ENCODE measurements around the gene PELI1.
A peak's percentile ranks its signal among the peaks of the same experiment; 100 is the strongest.

The PELI1 gene

GRCh38 chr2:64144057-64145013 is at the start of gene PELI1:
Gene PELI1 (minus strand): TSS chr2:64144420. CDS start chr2:64108310, 36,110 bp downstream.
- peak; percentile 96 for DNase-seq

GRCh38 chr2:64193491-64193890 is 49.3 kb upstream of the PELI1 start:
- DNase-seq: no peak

- no peak for DNase-seq
These were observed 48.5 kb upstream of the PELI1 start for GRCh38 chr2:64192664-64193105.

- DNase-seq: no peak
These were observed 47.9 kb upstream of the PELI1 start for GRCh38 chr2:64192125-64192479.

- no peak for DNase-seq
These were observed 45.4 kb upstream of the PELI1 start for GRCh38 chr2:64189586-64189985.

- no peak for DNase-seq
These were observed 44.9 kb upstream of the PELI1 start for GRCh38 chr2:64189167-64189566.

- no peak for DNase-seq
These were observed 42.7 kb upstream of the PELI1 start for GRCh38 chr2:64186699-64187605.

- DNase-seq: no peak
These were observed 35.5 kb upstream of the PELI1 start for GRCh38 chr2:64179582-64180321.

GRCh38 chr2:64177315-64177714 is 33.1 kb upstream of the PELI1 start:
- DNase-seq: no peak

GRCh38 chr2:64175419-64176197 is 31.4 kb upstream of the PELI1 start:
- DNase-seq: no peak

GRCh38 chr2:64173156-64174135 is 29.2 kb upstream of the PELI1 start:
- no peak for DNase-seq

GRCh38 chr2:64168756-64169155 is 24.5 kb upstream of the PELI1 start:
- DNase-seq: no peak

GRCh38 chr2:64168201-64168600 is 24.0 kb upstream of the PELI1 start:
- no peak for DNase-seq

GRCh38 chr2:64166637-64167420 is 22.6 kb upstream of the PELI1 start:
- no peak for DNase-seq

GRCh38 chr2:64166212-64166611 is 22.0 kb upstream of the PELI1 start:
- DNase-seq: no peak

GRCh38 chr2:64165706-64166105 is 21.5 kb upstream of the PELI1 start:
- no peak for DNase-seq

GRCh38 chr2:64164629-64165028 is 20.4 kb upstream of the PELI1 start:
- no peak for DNase-seq

GRCh38 chr2:64162516-64162915 is 18.3 kb upstream of the PELI1 start:
- no peak for DNase-seq

GRCh38 chr2:64157792-64158191 is 13.6 kb upstream of the PELI1 start:
- no peak for DNase-seq

GRCh38 chr2:64153811-64154210 is 9.6 kb upstream of the PELI1 start:
- no peak for DNase-seq

All from retina (tissue), 1 donor.